ENCODE results near the gene SNX24.
A peak's percentile ranks its signal among the peaks of the same experiment; 100 is the strongest.
"Not testable (repeated sequence)": the region's sequence is repeated elsewhere in the genome, so short reads cannot be mapped to it uniquely, and the experiment has no call there.

The SNX24 gene

DNA sequence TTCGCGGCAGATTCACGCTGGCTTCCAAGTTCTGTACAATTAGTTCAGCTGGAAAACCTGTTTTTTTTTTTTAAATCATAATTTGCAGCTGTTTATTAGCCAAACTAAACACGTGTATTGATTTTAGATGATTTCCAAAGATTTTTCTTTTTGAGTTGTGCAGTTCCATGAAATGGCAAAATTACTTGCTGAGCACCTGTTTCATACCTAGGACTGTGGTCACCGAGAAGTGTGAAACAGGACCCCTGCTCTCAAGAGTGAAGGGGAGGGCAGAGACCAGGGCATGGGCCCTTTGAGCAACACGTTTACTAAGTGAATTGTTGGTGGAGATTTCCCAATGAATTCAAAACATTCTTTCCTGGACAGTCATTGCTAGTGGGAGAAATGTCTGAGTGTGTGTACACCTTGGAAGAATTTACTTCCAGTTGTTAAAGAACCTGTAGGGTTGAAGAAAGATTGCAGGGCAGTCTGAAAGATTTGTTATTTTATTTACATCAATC is 688 bp downstream of the SNX24 start:
- TF ChIP-seq, protein P1, sequence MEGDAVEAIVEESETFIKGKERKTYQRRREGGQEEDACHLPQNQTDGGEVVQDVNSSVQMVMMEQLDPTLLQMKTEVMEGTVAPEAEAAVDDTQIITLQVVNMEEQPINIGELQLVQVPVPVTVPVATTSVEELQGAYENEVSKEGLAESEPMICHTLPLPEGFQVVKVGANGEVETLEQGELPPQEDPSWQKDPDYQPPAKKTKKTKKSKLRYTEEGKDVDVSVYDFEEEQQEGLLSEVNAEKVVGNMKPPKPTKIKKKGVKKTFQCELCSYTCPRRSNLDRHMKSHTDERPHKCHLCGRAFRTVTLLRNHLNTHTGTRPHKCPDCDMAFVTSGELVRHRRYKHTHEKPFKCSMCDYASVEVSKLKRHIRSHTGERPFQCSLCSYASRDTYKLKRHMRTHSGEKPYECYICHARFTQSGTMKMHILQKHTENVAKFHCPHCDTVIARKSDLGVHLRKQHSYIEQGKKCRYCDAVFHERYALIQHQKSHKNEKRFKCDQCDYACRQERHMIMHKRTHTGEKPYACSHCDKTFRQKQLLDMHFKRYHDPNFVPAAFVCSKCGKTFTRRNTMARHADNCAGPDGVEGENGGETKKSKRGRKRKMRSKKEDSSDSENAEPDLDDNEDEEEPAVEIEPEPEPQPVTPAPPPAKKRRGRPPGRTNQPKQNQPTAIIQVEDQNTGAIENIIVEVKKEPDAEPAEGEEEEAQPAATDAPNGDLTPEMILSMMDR (IDR thresholded peaks at IDR 0.05; ENCODE audit: low read depth, low read length, missing control alignments), result no peak
- DNase-seq (ENCODE audit: low read depth), result no peak
- peak overlapping the region; percentile 77 for H3K4me3 ChIP-seq (ENCODE audit: low read depth, low read length)
- in situ Hi-C loops (cut with HindIII; ENCODE audit: low sequenced_read_pairs), result no loop called here

DNA sequence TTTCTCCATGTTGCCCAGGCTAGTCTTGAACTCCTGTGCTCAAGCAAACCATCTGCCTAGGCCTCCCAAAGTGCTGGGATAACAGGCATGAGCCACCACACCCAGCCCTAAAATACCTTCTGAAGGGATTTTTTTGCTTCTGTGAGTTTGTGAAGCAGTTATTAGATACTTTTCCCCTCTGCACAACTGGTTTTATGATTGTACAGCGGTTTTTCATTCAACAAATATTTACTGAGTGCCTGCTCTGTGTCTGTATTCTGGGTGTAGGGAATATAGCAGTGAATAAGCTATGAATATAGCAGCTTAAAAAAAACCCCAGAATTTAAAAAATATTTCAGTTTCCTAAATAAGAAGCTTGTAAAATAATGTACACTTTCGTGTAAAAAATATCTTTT is 2.3 kb downstream of the SNX24 start:
- no peak for DNase-seq (ENCODE audit: low read depth)
- in situ Hi-C loops (cut with HindIII; ENCODE audit: low sequenced_read_pairs), result no loop called here
- H3K4me3 ChIP-seq (ENCODE audit: low read depth, low read length), result no peak overlapping the region
- TF ChIP-seq, protein P1 (IDR thresholded peaks at IDR 0.05; ENCODE audit: low read depth, low read length, missing control alignments), result no peak

DNA sequence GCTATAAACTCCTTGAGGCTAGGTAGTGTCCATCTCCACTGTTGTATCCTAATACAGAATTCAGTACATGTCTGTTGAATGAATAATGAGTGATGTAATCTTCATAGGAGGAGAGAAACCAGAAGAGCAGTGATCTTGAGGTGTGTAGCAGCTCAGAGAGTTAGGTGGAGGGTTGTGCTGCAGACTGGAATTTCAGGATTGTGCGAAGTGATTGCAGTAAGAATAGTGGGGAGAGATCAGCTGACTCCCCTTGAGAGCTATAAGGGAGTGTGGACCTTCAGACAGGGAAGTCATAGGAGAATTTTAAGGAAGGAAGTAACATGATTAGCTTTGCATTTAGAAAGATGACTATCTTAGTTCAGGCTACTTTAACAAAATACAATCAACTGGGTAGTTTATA is 4.4 kb downstream of the SNX24 start:
- in situ Hi-C loops (cut with HindIII; ENCODE audit: low sequenced_read_pairs), result no loop called here
- no peak overlapping the region for H3K4me3 ChIP-seq (ENCODE audit: low read depth, low read length)
- DNase-seq (ENCODE audit: low read depth), result no peak
- TF ChIP-seq, protein P1 (IDR thresholded peaks at IDR 0.05; ENCODE audit: low read depth, low read length, missing control alignments), result no peak

DNA sequence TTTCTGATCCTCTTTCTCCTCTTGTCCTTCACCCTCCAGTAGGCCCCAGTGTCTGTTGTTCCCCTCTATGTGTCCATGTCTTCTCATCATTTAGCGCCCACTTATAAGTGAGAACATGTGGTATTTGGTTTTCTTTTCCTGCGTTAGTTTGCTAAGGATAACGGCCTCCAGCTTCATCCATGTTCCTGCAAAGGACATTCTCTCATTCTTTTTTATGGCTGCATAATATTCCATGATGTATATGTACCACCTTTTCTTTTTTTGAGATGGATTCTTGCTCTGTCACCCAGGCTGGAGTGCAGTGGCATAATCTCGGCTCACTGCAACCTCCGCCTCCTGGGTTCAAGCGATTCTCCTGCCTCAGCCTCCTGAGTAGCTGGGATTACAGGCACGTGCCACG is 12.1 kb downstream of the SNX24 start:
- in situ Hi-C loops (cut with HindIII; ENCODE audit: low sequenced_read_pairs); DNase-seq (ENCODE audit: low read depth); H3K4me3 ChIP-seq (ENCODE audit: low read depth, low read length): not testable (repeated sequence)

DNA sequence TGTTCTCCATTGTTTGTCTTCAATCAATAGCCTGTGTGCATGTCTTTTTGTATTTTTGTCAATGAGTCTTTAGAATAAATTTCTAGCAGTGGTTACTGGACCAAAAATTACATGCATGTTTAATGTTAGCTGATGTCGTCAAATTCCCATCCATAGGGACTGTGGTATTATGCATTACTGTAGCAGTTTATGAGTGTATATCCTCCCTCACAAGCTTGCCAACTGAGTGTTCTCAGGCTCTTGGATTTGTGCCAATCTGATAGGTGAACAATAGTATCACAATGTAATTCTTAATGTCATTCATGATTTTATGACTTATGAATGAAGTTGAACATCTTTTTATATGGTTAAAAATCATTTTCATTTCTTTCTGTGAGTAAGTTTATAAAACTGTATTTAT is 13.0 kb downstream of the SNX24 start:
- H3K4me3 ChIP-seq (ENCODE audit: low read depth, low read length), result no peak overlapping the region
- no peak for DNase-seq (ENCODE audit: low read depth)
- TF ChIP-seq, protein P1 (IDR thresholded peaks at IDR 0.05; ENCODE audit: low read depth, low read length, missing control alignments), result no peak
- in situ Hi-C loops (cut with HindIII; ENCODE audit: low sequenced_read_pairs), result no loop called here

DNA sequence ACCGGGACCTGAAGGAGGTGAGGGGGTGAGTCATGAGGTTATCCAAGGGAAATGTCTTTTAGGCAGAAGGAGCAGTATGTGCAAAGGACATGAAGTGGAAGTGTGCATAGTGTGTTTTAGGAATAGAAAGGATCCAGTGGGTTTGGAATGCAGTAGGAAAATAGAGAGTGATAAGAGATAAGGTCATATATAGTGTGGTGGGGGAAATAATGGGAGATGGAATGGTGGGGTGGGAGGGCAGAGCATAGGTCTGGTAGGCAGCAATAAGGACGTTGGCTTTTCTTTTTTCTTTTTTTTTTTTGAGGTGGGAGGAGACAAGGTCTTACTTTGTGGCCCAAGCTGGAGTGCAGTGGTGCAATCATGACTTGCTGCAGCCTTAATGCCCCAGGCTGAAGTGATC is 17.8 kb downstream of the SNX24 start:
- DNase-seq (ENCODE audit: low read depth), result no peak
- H3K4me3 ChIP-seq (ENCODE audit: low read depth, low read length), result no peak overlapping the region
- in situ Hi-C loops (cut with HindIII; ENCODE audit: low sequenced_read_pairs), result no loop called here
- TF ChIP-seq, protein P1 (IDR thresholded peaks at IDR 0.05; ENCODE audit: low read depth, low read length, missing control alignments), result no peak

DNA sequence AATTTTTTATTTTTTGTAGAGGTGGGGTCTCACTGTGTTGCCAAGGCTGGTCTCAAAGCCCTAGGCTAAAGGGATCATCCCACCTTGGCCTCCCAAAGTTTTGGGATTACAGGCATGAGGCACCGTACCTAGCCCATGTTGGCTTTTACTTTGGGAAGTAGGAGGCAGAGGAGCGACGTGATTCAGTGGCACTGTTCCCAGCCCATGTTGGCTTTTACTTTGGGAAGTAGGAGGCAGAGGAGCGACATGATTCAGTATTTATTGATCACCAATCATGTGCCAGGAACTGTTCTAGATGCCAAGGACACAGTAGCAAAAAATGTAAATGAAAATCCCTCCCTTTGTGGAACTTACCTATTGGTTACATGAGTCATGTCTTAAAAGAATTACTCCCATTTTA is 18.3 kb downstream of the SNX24 start:
- TF ChIP-seq, protein P1 (IDR thresholded peaks at IDR 0.05; ENCODE audit: low read depth, low read length, missing control alignments), result no peak
- no peak overlapping the region for H3K4me3 ChIP-seq (ENCODE audit: low read depth, low read length)
- in situ Hi-C loops (cut with HindIII; ENCODE audit: low sequenced_read_pairs), result no loop called here
- DNase-seq (ENCODE audit: low read depth), result no peak

All from astrocyte of the cerebellum (primary cell).